Kidney glomerular epithelial cell (primary cell): ENCODE data around the gene PRR22.
"Not testable (repeated sequence)": the region's sequence is repeated elsewhere in the genome, so short reads cannot be mapped to it uniquely, and the experiment has no call there.

Source experiments
- DNase-seq: peaks from one replicate; lab custom pipeline; 2025; lab: John Stamatoyannopoulos, UW

PRR22 gene

DNA sequence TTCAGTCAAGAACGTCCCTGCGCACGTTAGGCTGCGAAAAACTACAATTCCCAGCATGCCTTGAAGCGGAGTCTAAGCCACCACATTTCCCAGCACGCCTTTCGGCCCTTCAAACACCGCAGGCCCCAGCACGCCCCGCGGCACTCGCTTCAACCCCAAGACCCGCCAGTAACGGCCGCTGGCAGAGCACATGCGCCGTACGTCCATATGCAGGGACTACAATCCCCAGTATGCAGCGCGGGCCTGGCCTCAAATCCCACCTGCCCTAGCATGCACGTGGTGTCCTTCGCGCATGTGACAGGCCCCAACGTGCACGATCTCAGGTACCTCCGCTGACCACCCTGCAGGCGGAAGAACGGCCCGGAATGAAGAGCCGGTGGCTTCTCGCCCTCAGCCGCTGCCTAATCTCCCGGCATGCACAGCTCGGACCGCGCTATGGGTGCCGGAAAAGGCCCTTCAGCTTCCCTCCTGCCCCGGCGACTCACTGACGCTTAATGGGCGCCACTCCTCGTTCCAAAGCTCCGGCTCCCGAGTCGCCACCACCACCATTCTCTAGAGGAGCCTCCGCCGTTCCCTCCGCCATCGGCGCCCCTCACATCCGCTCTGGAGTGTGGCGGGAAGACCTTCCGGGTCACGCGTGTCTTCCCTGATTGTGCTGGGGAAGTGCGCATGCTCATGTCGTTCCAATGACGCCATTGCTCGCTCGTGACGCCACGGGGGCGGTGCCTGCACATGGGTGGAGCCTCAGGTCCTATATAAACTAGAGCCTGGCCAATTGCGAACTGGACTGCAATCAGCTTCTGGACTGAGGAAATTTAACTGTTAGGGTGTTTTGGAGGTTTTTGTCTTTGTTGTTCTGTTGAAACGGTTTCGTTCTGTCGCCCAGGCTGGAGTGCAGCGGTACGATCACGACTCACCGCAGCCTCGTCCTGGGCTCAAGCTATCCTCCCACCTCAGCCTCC, 6.3 kb upstream of the PRR22 start, which contains the start of gene DUS3L:
TSS of gene DUS3L (minus strand) at position 605 of the 962 bp plus-strand sequence. CDS start at position 583, 22 bp downstream.
- DNase-seq: peak; percentile 96

DNA sequence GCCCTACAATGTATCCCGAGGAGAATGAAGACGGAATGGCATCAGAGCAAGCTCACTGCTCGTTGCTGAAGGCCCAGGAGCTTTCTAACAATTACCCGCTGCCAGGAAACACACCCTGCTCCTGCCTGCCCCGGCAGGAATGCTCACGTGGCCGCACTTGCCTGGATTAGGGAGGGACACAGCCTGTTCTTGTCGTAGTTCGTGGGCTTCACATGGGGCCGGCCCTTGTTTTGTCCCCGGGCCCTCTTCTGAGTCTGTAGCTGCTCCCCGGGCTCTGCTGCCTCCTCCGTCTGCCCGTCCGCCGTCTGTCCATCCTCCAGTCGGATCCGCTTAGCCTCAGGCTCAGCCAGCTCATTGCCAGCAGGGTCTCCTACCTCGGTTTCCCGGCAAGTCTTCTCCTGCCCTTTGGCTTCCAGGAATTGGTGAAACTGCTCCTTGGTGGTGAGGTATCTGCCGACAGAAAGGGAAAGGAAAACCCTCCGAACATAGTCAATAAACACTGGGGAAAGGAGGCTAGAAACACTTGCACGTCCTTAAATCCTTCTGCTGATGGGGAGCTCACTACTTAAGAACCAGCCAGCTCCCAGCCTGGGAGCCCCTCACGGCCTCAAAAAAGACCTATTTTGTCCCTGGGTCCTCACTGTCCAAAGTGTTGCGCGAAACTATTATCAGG, 5.5 kb upstream of the PRR22 start:
- DNase-seq: no peak

GRCh38 chr19:5789351-5789761, 4.8 kb upstream of the PRR22 start:
- no peak for DNase-seq

GRCh38 chr19:5788422-5788821, 3.9 kb upstream of the PRR22 start:
- DNase-seq: no peak

DNA sequence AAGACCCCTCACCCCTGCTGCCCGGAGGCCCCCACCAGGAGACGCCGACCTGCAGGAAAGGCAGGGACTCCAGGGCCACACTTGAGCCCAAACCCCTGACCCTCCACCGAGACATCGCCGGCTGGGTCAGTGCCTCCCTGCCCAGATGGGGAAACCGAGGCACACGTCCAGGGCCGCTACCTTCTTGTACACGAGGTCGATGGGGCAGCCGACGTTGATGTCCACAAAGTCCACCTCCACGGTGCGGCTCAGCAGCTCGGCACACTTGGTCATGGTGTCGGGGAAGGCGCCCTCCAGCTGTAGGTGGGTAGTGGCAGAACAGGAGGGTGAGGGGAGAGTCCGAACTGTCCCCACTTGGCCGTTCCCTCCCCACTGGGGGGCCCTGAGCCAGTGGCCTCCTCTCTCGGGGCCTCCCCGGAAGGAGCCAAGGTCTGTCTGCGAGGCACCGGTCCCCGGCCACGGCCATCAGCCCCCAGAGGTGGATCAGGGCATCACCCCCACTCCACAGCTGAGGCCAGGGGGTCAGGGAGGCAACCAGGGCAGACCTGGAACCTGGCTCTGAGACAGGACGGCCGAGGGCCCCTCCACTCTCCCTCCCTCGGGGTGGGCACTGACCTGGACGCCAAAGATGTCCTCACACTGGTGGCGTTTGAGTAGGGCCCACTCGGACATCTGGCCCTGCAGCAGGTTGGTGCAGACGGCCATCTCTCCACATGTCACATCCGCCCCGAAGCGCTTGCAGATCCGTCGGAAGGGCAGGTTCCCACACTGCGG, 3.0 kb upstream of the PRR22 start:
- DNase-seq: no peak

DNA sequence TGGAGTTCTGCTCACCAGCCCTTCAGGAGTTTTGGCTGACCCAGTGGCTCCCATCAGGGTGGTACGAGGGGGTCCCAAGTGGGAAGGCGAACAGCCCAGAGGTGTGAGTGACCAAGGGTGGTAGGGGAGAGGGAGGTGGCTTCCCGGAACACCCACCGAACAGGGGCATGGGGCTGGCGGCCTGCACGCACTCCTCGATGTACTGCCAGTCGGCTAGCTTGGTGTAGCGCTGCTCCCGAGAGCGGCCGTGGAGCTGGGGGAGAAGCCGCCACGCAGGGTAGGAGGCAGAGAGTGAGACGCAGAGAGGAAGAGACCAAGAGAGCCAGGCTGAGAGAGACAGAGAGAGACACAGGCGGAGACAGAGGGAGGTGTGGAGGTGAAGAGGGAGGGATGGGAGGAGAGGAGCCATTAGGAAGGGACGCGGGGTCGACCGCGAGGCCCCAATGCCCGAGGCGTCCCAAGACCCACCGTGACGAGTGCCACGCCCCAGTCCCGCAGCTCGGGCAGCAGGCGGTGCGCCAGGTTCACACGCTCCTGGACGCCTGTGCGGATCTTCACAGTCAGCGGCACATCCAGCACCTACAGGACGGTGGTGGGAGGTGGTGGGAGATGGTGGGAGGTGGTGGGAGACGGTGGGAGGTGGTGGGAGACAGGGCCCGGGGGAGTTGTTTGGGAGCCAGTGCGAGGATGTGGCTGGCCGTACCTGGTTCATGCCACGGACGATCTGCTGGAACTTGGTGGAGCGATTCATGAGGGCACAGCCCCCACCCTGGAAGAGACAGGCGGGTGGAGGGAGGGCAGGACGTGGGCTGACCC, 2.3 kb upstream of the PRR22 start:
- DNase-seq: no peak

- no peak for DNase-seq
Measured at GRCh38 chr19:5785423-5785822, 877 bp upstream of the PRR22 start.

GRCh38 chr19:5782945-5783919, 1.3 kb downstream of the PRR22 start:
- no peak for DNase-seq

GRCh38 chr19:5782322-5782721, 2.2 kb downstream of the PRR22 start:
- no peak for DNase-seq

GRCh38 chr19:5780916-5781315, 3.6 kb downstream of the PRR22 start:
- DNase-seq: not testable (repeated sequence)

DNA sequence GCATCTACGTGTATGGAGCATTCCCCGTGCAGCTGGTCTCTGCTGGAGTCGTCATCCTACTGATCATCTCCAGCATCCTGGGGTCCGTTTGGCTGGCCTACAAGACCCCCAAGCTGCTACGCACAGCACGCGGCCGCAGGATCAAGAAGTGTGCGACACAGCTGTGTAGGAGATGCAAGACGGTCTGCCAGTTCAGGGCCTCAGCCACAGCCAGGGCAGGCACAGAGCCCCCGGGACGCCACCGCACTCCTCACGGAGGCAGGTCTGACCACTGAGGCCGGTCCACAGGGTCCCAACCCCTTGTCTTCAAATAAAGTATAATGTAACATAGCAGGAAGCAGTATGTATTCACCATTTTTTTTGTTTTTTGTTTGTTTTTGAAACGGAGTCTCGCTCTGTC, 6.1 kb downstream of the PRR22 start:
- DNase-seq: no peak

DNA sequence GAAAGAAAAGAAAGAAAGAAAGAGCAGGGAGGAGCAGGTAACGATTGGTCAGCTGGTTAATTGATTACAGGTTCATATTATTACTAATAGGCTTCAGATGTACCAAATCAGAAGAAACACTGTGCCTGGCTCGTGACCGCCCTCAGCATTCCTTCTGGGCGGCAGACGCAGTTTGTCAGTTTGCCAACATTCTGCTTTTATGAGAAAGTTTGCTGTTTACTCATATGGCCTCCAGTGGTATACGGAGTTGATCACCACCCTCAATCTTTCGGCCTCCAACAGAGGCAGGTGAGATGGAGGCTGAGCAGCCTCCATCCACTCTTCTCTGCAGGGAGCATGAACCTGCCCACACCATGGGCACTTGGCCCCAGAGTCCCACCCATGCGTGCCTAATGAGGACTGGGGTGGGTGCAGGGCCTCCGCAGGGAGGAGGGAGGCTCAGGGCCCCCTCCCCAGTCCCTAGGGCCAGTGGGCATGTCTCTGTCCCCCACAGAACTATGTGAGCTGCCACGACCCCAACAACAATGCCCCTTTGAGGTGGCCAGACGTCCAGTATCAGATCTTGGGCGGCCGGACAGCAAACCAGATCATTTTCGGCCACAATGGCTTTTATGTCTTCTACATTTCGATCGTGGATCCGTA, 8.8 kb downstream of the PRR22 start:
- DNase-seq: no peak

- DNase-seq: no peak
Measured at GRCh38 chr19:5774921-5775320, 9.6 kb downstream of the PRR22 start.

GRCh38 chr19:5773276-5773675, 11.3 kb downstream of the PRR22 start:
- DNase-seq: no peak

GRCh38 chr19:5772416-5772815, 12.1 kb downstream of the PRR22 start:
- no peak for DNase-seq

GRCh38 chr19:5767949-5768348, 16.6 kb downstream of the PRR22 start:
- no peak for DNase-seq

DNA sequence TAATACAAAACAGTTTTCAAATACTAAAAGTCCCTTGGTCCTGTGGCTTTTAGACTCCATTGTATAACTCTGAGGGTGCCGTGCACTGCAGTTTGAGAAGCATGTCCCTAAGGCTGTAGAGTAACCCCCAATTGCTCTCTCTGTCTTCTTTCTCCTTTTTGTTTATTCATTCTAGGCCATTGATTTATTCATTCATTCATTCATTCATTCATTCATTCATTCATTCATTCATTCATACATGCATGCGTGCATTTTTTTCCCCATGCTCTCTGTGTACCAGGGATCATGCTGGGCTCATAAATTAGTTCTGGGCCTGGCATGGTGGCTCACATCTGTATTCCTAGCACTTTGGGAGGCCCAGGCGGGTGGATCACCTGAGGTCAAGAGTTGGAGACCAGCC, 19.3 kb downstream of the PRR22 start:
- no peak for DNase-seq

- DNase-seq: no peak
Measured at GRCh38 chr19:5762608-5763217, 21.8 kb downstream of the PRR22 start.

DNA sequence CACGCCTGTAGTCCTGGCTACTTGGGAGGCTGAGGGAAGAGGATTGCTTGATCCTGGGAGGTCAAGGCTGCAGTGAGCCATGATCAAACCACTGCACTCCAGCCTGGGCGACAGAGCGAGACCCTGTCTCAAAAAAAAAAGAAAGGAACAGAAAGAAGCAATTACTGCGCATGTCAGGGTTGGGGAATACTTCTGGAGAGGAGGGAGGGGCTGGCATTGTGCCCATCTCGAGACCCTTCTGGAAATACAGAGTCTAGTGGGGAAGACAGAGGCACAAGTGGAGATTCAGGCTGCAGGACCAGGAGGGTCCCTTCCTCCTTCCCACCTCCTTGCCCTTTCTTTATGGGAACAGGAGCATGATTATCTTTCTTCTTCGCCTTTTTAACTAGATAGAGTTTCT, 30.8 kb downstream of the PRR22 start:
- DNase-seq: no peak
